Measurements from ENCODE around the gene KLRC3.
"Not testable (repeated sequence)": the region's sequence is repeated elsewhere in the genome, so short reads cannot be mapped to it uniquely, and the experiment has no call there.

The KLRC3 gene

DNA sequence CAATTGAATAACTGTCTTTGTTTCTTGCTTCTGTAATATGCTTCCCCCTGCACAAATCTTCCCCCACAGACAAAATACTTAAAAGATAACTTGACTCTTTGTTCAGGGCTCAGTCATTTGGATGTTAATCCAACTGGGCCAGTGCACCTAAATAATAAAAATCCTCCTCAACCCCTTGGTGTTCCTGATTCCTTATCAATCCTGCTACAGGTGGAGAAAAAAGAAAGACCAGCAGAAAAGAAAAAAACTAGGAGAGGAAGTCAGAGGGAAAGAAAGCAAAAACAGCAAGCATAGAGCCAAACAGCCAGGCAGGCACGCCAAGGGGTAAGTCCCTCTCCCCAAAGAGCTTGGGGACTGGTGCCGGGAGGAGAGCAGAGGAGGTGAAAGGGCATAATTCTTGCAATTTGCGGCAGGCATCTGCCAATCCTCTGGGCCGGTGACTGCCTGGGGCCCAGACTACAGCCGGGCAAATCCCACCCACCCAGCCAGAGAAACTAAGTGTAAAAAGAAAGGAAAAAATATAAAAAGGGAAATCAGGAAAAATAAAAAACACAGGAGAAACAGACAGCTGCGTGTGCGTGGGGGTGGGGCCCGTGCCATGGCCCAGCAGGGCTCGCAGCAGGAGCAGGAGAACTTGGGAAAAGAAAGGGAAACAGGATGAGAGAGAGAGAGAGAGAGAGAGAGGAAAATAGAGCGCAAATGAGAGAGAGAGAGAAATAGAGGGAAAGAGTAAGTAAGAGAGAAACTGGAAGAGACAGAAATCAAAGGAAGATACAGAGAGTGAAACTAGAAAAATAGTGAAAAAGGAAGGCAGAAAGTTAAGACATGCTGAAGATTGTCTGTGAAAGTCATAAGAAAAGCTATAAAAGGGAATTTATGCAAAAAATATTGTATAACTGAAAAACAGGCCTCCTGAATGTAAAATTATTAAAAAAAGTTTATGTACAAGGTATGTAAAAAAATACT is 51.9 kb downstream of the KLRC3 start:
- DNase-seq: no peak

DNA sequence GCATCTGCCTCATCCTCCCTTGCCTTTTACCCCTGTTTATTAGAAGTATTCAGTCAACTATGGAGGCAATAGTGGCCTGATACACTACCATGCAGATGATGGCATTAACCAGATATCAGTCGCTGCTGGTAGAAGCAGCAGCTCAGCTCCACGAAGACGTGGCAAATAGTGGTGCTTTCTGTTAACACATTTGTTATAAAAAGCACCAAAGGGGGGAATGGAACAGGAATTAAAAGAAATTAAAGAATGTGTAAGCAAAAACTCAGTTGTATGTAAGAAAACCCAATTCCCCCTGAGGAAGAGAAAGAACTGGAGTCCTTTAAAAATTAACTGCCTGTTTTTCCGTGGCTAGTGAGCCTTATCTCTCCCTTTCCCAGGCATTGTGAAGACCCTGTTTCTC is 52.7 kb downstream of the KLRC3 start:
- DNase-seq: not testable (repeated sequence)

- DNase-seq: no peak
Measured at GRCh38 chr12:10366875-10367274, 53.5 kb downstream of the KLRC3 start.

DNA sequence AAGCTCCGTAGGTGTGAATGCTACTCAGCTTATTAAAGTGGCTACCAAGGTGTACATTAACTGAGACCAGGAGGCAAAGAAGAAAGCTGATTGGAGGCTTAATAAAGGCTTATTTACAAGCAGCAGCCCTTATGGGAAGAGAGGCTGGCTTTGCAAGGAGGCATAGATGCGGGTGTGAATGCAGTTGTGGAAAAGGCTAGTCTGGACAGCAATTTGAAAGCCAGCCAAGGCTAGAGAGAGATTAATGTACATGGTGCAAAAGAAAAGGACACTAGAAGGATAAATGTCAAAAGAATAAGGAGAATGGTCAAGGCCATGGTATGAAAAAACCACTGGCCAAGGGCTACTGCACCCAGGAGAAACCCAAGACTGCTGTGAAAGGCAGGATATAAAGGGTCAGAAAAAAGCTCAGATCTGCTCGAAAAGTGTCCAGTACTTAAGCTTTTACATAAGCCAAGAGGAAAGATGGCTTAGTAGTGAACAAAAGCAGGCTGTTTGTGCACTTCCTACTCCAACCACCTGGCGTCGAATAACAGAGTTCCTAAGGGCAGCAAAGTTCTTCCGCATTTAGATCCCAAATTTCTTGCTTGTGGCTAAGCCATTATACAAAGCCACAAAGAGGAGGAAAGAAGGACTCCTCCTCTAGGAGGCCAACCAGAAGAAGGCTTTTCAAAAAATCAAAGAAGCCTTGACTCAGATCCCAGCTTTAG is 54.5 kb downstream of the KLRC3 start:
- DNase-seq: no peak

GRCh38 chr12:10364815-10365622 is 55.4 kb downstream of the KLRC3 start:
- no peak for DNase-seq

- no peak for DNase-seq
Measured at GRCh38 chr12:10363914-10364814, 56.2 kb downstream of the KLRC3 start.

- DNase-seq: no peak
Measured at GRCh38 chr12:10363658-10363913, 56.8 kb downstream of the KLRC3 start.

GRCh38 chr12:10362828-10363657 is 57.4 kb downstream of the KLRC3 start:
- DNase-seq: no peak

GRCh38 chr12:10362325-10362724 is 58.1 kb downstream of the KLRC3 start:
- DNase-seq: no peak

All from NCI-H446 treated with DMSO at 0.1 percent for 48 hours (cell line).